GM18907 (cell line): ENCODE measurements around the gene PTPRM.

ENCODE experiments used
- ATAC-seq: cut with Tn5 transposase; IDR thresholded peaks from one replicate; pipeline ENCODE4 v1.9.1; 2021; ENCODE audit warnings: mild to moderate bottlenecking, moderate library complexity; ENCODE audit not compliant: unreplicated experiment

PTPRM gene

DNA sequence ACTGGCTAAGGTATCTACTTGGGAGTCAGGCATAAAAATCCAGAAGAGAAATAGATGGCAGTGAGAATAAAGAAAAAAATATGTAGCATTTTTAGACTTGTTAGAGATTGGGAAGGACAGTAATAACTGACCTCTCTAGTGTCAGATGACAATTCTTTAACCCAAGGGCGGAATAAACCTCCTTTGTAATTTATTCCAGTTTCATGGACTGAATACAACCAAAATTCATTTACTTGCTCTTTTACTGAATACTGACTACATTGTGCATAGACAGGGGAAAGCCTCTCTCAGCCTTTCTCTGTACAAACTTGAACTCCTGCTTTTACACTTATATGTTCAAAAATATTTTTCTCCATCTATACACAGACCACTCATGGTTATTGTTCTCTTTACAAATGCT, 566.8 kb downstream of the PTPRM start:
- ATAC-seq = no peak

DNA sequence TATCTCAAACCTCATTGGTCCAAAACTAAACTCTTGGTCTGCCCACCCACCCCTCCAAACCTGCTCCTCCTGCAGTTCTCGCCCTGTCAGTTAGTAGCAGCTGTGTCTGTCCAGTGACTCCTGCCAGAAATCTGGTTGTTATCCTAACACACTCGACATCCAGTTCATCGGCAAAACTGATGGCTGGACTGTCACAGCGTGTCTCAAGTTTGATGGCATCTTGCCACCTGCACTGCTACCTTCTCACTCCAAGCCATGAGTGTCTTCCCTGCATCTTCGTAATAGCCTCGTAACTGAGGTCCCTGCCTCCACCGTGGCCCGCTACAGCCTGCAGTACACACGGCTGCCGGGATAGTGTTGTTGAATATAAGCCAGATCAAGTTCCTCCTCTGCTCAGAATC, 572.0 kb downstream of the PTPRM start:
- no peak for ATAC-seq

DNA sequence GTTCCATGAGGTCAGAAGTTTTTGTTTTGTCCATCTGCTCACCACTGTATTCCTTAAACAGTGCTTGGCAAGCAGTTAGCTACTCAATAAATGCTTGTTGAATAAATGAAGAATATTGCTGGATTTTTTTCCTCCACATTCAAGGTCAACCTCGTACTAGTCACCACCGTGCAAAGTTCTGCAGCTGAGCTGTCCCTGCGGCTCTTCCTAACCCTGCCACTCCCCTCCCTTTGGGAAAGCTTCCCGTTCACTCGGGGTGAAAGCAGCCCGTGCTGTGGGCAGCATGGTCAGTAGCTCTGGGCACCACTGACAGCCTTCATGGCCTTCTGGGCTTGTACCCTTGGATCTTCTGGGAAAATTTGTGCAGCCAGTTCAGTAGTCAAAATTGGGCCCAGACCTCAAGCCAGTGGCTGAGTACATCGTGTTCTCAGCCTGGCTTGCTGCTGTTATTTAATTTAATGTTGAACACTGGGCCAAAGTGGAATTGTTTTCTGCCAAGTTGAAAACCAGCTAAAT, 572.8 kb downstream of the PTPRM start:
- ATAC-seq = no peak

DNA sequence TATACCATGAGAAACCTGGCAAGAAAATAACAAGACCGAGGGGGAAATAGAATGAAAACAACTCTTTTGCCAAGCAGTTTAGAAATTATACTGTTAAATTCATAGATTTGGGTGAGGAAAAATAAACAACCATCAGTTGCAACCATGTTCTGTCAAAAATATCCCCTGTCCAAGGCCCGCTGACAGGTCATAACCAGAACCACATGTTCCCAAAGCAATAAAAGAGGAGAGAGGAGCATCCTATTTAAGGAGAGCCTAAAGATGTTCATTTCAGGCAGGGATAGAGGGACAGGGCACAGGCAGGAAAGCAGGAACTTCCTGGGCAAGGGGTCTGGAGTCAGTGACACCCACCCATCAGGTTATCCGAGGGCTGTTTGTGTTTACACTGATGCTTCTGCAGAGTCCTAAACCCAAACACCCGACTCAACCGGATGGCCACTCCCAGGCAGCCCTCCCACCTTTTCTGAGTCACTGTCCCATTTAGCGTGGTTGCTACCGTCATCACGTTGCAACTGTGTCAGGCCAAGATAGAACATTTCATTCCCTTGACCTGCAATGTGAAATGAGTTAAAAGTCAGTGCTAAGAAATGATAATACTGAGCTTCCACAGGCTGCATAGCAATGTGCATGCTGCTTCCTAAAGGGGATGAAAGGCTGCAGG, 573.9 kb downstream of the PTPRM start:
- no peak for ATAC-seq

DNA sequence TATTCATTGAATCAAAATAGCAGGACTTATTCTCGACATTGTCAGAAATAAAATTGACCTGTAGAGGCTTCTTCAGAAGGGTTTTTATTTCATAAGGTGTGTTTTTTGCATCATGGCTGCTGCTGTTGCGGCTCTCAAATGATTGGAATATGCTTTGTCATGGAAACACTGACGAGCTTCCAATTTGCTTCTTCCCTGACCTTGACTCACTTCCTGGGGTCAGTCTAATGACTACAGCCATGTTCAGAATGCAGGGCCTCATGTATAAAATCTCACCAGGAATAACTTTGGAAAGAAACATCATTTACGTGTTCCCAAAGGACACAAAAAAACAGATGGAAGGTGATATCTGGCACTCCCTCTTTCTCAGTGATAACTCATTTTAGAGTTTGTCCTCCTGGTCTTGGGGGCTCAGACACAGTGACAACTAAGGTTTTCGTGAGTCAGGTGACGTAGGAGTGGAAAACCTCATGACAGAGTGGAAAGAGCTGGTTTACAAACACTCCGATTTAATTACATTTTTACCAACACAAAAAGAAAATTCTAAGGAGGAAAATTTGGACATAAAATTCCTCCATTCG, 575.1 kb downstream of the PTPRM start:
- ATAC-seq = no peak

GRCh38 chr18:8142932-8143331, 575.8 kb downstream of the PTPRM start:
- no peak for ATAC-seq

GRCh38 chr18:8151181-8151580, 584.1 kb downstream of the PTPRM start:
- no peak for ATAC-seq

GRCh38 chr18:8153887-8154583, 586.9 kb downstream of the PTPRM start:
- no peak for ATAC-seq

DNA sequence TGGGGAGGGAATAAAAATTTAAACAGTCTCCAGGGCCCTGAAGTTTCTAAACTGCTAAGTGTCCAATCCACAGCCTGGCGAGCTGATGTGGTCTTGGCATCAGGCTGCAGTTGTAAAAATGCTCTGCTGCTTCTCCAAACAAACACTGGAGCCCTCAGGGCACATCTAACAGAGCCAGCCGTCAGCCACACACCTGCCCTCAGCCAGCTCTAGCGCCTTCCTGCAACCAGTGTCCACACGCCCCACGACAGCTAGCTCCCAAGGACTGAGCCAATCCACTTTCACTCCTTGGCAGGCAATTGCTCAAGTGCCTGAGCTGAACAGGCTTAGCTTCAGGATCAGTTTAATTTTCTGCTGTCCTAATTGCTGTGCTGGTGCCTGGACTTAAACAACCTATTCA, 595.7 kb downstream of the PTPRM start:
- ATAC-seq = no peak

DNA sequence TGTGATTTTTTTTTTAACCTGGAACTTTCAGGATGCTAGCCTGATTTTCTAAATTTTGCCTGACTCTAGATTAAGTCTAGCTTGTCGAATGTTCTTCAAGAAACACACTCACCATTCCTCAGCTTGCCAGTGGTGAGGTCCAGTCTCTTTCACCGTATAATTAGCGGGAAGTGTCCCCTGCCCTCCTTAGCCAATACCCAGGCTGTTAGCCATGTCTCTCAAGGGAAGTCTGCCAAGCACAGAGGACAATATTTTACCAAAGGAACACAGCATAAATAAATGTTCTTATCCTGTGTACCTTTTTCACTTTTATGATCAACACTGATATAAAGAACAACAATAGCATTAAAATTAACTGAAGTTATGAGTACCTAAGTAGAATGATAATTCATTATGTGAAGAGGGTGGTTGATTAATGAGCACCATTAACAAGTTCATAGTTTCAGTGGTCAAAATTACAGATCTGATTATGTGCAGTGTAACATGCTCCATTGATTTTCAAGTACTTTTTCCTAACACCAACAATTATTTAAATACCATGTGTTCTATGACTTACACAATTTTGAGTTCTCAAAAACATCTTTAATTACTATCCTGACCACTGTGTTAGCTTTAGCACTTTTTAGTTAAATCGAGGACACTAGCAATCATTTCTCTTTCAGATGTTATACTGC, 596.3 kb downstream of the PTPRM start:
- no peak for ATAC-seq

GRCh38 chr18:8165095-8165494, 598.0 kb downstream of the PTPRM start:
- ATAC-seq = no peak

DNA sequence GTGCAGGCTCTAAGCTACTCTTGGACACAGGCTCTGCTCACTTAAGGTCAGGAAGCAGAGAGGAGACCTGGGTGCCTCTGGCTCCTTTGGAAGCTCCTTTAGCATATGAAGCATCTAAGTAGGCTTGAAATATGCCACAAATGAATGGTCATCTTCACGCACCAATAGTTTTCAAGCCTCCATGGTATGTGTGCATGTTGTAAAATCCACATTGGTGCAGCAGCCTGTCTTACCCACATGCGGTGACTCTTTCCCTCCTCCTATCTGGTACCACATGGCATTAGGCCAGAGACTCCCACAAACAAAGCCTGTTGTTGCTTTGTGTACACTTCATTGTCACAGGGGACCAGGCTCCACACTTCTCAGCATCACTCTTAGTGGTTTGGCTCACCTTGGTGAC, 599.9 kb downstream of the PTPRM start:
- ATAC-seq = no peak

- ATAC-seq = no peak
Observed at GRCh38 chr18:8167673-8168072, 600.6 kb downstream of the PTPRM start.

DNA sequence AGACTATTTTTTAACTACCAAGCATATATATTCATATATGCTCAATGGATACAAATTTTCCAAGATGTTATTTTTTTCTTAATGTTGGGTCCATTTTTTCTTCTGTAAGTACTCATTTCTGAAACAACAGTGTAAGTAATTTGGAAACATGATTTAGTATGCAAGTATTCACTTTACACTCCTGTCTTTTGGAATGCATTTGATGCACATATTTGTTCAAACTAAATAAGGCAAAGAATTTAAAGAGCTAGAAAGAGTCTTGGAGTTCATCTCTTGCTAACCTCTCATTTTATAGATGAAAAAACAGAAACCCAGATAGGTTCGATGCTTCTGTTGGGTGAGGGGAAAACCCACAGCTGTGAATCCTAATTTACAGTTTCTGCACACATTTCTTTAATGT, 602.6 kb downstream of the PTPRM start:
- ATAC-seq = no peak

GRCh38 chr18:8174771-8175170, 607.7 kb downstream of the PTPRM start:
- no peak for ATAC-seq

DNA sequence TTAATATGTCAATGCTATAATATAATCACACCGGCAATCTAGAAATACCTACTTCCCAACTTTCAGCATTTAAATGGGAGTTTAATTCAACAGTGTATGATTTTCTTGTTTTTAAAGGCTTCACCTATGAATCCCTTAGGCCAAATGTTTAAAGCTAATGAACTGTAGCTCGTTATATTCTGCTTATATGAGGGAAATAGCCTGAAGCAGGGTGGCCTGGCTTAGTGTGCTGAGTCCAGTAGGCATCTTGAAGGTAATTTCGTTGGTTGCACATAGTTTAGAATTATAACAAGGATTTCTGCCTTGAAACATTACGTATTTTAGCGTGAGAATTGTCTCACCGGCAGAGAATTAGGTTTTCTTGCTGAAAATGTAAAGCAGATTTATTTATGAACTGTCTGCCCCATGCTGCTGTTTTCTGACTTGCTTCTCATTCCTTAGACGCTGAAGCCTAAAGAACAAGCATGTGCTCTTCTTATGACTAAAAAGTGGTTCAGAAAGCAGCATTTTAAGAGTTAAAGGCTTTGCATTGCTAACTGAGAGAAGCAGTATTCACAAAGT, 608.5 kb downstream of the PTPRM start:
- ATAC-seq = no peak

GRCh38 chr18:8176109-8176508, 609.0 kb downstream of the PTPRM start:
- ATAC-seq = no peak

DNA sequence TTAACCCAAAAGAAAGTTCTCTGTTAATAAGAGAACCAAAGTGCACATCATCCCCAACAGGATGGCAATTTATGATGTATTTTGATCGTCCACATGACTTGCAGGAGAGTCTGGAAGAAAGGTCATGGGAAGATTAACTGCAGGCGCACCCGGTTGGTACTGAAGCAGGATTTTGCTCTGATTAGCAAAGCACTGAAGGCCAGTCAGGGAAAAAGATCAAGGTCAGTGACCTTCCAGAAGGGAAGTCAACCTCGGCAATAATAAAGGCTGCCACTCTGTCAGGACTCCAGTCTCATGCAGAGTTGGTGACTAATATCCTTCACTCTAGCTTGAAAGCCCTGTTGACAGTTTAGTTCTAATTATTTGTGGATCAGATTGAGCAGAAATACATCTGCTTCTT, 609.4 kb downstream of the PTPRM start:
- no peak for ATAC-seq

DNA sequence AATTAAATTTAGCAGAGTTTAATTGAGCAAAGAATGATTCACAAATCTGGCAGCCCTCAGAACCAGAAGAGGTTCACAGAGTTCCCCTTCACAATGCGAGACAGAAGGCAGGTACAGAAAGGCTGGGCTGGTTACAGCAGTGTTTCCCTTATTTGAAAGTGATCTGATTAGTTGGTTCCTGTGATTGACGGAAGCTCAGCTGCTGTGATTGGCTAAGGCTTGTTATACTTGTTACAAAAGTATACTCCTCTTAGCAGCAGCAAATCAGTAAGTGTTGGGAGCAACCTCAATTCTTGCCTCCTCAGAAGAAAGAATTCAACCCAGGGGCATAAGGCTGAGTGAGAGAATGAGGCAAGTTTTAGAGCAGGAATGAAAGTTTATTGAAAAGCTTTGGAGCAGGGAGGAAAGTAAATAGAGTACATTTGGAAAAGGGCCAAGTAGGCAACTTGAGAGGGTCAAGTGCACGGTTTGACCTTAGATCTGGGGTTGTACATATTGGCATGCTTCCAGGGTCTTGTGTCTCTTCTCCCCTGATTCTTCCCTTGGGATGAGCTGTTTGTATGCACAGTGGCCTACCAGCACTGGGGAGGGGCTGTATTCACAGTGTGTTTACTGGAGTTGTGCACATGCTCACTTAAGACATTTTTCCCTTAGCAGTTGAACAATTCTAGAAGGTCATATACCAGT, 610.4 kb downstream of the PTPRM start:
- ATAC-seq = no peak

DNA sequence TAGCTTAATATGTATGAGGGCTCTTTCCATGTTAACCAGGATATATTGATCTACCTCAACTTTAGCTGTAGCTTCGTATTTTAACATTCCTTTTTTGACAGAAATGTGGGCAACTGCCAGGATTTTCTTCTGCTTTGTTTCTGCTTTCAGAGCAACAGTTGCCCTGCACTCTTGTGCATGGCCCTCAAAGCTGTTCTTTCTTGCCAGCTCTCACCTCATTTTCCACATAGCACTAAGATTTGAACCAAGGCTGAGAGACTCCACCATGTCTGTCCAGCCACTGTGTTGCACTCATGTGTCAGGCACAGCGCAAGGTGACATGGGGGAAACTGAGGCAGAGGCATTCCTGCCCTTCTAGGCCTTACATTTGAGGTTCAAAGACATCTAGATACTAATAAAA, 619.3 kb downstream of the PTPRM start:
- ATAC-seq = no peak

- ATAC-seq = no peak
Observed at GRCh38 chr18:8188184-8188583, 621.1 kb downstream of the PTPRM start.
